ENCODE results near the gene STAG2. TPM values are rescaled to one million over a fixed set of nuclear protein-coding genes. Genes with fewer than 3 reads are reported as not detected.

The STAG2 gene
- total and polyA plus RNA-seq, 2 experiments from 2014 or later: 16.5 to 70.9 TPM

- 34% methylated on average over 3 of the region's 3 CpGs for WGBS (ENCODE audit: low lambda C conversion rate, missing lambda C conversion rate)
- Histone ChIP-seq H3K9me2 (replicated peaks; ENCODE audit: insufficient read depth) (no peaks in the 10 kb centered on the region), H4K20me1 (ENCODE audit: insufficient read depth, poor library complexity, severe bottlenecking) (peaks cover 51% of the 10 kb centered on the region), H3K27me3 (no peaks in the 10 kb centered on the region), H3K4me1 (ENCODE audit: insufficient read depth) (peaks cover 2% of the 10 kb centered on the region), H3K4me2 (no peak overlapping the region), H3K27ac (no peak overlapping the region), H3K9me3 (ENCODE audit: low read depth) (no peaks in the 10 kb centered on the region), H3K4me3 (no peak overlapping the region), H2AFZ (no peak overlapping the region), H3K36me3 (replicated peaks; ENCODE audit: insufficient read depth, low read depth) (no peaks in the 10 kb centered on the region), H3K79me2 (peaks cover 99% of the 10 kb centered on the region)
- no peak for DNase-seq (ENCODE audit: low spot score)
- TF ChIP-seq EZH2phosphoT487 (IDR thresholded peaks at IDR 0.05; ENCODE audit: low read depth, severe bottlenecking, unreplicated experiment): no peak
- no peak for TF ChIP-seq EZH2 (IDR thresholded peaks at IDR 0.05; ENCODE audit: borderline replicate concordance)
- TF ChIP-seq CTCF (IDR thresholded peaks at IDR 0.05; ENCODE audit: poor library complexity): no peak
These were observed 32.6 kb downstream of the STAG2 start for GRCh38 chrX:123993904-123994635.

GRCh38 chrX:123994730-123995129 is 33.2 kb downstream of the STAG2 start:
- no peak for DNase-seq (ENCODE audit: low spot score)
- H3K9me3 ChIP-seq (ENCODE audit: low read depth): no peaks in the 10 kb centered on the region
- no peaks in the 10 kb centered on the region for H3K9me2 ChIP-seq (replicated peaks; ENCODE audit: insufficient read depth)
- TF ChIP-seq EZH2phosphoT487 (IDR thresholded peaks at IDR 0.05; ENCODE audit: low read depth, severe bottlenecking, unreplicated experiment) (no peak), CTCF (IDR thresholded peaks at IDR 0.05; ENCODE audit: poor library complexity) (no peak), EZH2 (IDR thresholded peaks at IDR 0.05; ENCODE audit: borderline replicate concordance) (no peak)
- H3K4me3 ChIP-seq: no peak overlapping the region
- H4K20me1 ChIP-seq (ENCODE audit: insufficient read depth, poor library complexity, severe bottlenecking): peaks cover 48% of the 10 kb centered on the region
- no peaks in the 10 kb centered on the region for H3K27me3 ChIP-seq
- no peaks in the 10 kb centered on the region for H3K36me3 ChIP-seq (replicated peaks; ENCODE audit: insufficient read depth, low read depth)
- WGBS (ENCODE audit: low lambda C conversion rate, missing lambda C conversion rate): 85% methylated on average over 7 of the region's 7 CpGs
- no peaks in the 10 kb centered on the region for H3K4me1 ChIP-seq (ENCODE audit: insufficient read depth)
- H3K79me2 ChIP-seq: peaks cover 99% of the 10 kb centered on the region
- H3K4me2 ChIP-seq: no peak overlapping the region
- H2AFZ ChIP-seq: no peak overlapping the region
- no peak overlapping the region for H3K27ac ChIP-seq

- no peak overlapping the region for H3K4me2 ChIP-seq
- no peak overlapping the region for H2AFZ ChIP-seq
- H3K27me3 ChIP-seq: no peaks in the 10 kb centered on the region
- no peak for DNase-seq (ENCODE audit: low spot score)
- no peaks in the 10 kb centered on the region for H3K4me1 ChIP-seq (ENCODE audit: insufficient read depth)
- peaks cover 100% of the 10 kb centered on the region for H3K79me2 ChIP-seq
- H3K36me3 ChIP-seq (replicated peaks; ENCODE audit: insufficient read depth, low read depth): no peaks in the 10 kb centered on the region
- H3K4me3 ChIP-seq: no peak overlapping the region
- peaks cover 38% of the 10 kb centered on the region for H4K20me1 ChIP-seq (ENCODE audit: insufficient read depth, poor library complexity, severe bottlenecking)
- H3K9me2 ChIP-seq (replicated peaks; ENCODE audit: insufficient read depth): no peaks in the 10 kb centered on the region
- H3K27ac ChIP-seq: no peak overlapping the region
- TF ChIP-seq CTCF (IDR thresholded peaks at IDR 0.05; ENCODE audit: poor library complexity) (no peak), EZH2 (IDR thresholded peaks at IDR 0.05; ENCODE audit: borderline replicate concordance) (no peak), EZH2phosphoT487 (IDR thresholded peaks at IDR 0.05; ENCODE audit: low read depth, severe bottlenecking, unreplicated experiment) (no peak)
- WGBS (ENCODE audit: low lambda C conversion rate, missing lambda C conversion rate): 93% methylated on average over 2 of the region's 2 CpGs
- no peaks in the 10 kb centered on the region for H3K9me3 ChIP-seq (ENCODE audit: low read depth)
These were observed 40.1 kb downstream of the STAG2 start for GRCh38 chrX:124001581-124001980.
